Stimulated activated CD8-positive, alpha-beta memory T cell treated with anti-CD3 and anti-CD28 coated beads, Interleukin-7, amount 100 ng/mL, for 48 hours (primary cell): Measurements from ENCODE around the gene PLA2G4C.
A peak's percentile ranks its signal among the peaks of the same experiment; 100 is the strongest.

Experiments
- DNase-seq, 2 donors: peaks; one replicate each; pipeline ENCODE4 v3.0.0-alpha.2; 2020; ENCODE audit warnings: low read depth in 1 of 2; ENCODE audit errors: extremely low read depth in 1 of 2

The PLA2G4C gene, protein sequence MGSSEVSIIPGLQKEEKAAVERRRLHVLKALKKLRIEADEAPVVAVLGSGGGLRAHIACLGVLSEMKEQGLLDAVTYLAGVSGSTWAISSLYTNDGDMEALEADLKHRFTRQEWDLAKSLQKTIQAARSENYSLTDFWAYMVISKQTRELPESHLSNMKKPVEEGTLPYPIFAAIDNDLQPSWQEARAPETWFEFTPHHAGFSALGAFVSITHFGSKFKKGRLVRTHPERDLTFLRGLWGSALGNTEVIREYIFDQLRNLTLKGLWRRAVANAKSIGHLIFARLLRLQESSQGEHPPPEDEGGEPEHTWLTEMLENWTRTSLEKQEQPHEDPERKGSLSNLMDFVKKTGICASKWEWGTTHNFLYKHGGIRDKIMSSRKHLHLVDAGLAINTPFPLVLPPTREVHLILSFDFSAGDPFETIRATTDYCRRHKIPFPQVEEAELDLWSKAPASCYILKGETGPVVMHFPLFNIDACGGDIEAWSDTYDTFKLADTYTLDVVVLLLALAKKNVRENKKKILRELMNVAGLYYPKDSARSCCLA

DNA sequence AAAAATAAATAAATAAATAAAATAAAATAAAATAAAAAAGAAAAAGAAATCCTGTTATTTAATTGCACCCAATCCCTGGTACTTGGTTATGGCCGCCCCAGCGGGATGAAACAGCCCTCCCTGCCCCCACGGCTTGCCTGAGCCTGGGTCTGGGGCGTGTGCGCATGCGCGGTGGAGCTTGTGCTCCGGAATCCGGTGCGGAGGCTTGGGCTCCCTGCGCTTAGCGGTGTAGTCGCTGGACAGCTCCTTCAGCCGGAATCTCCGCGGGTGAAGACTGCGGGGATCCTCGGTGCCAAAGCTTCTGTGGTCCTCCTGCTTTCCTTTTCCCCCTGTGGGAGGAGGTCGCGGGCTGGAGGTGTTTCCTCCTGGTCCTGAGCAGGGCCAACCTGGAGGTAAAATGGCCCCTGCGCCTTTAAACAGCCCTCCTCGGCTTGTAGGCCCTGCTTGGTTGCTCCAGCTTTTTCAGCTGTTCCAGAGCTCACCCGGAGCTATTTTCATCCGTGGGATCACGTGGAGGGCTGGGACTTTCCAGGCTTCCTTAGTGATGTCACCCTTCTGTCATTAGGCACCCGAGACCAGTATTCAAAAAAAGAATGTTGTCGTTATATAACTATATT lies at the start of gene PLA2G4C:
Gene PLA2G4C, minus strand, starts transcription at position 468 of the 617 bp plus-strand sequence. CDS start 4,288 bp downstream, outside the sequence.
- DNase-seq = peak; percentile 54 to 79

DNA sequence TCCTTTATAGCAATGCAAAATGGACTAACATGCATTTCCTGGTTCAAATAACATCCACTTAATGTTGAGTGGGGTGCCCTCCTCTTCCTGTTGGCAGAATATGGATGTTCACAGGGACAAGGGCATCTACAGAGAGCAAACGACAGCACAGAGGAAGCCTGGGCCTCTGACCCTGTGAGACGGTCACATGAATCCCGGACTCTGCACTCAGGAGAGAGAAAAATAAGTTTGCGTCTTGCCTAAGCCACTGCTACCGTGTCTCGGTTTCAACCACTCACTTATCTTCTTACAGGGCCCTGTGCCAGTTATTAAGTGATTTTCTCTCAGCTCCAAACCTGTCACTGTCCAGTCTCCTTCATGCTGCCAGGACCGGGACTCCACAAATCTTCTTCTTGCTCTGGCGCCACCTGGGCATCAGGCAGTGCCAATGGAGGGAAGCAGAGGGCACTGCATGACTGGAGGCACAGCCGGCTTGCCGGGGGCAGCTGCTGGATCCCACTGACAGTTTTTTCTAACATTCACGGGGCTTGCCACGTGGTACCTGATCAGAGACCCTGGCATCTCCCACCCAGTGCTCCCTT lies 47.7 kb upstream of the PLA2G4C start:
- DNase-seq = no peak

DNA sequence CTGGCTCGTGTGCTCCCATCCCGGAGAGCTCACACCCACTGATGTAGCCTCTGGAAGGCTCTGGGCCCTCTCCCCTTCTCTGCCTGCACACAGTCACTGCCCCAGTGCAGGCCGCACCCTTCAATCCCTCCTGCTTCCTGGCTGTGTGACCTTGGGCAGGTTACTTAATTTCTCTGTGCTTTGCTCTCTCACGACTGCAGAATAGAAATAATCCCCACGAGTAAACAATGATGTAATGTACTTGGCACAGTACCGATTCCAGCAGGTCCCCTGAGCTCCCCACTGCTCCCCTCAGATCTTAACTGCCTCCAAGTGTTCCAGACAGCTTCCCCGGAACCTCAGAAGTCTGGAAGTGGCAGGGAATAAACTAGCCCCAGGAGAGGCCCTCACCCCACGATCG lies 43.4 kb upstream of the PLA2G4C start:
- no peak for DNase-seq

DNA sequence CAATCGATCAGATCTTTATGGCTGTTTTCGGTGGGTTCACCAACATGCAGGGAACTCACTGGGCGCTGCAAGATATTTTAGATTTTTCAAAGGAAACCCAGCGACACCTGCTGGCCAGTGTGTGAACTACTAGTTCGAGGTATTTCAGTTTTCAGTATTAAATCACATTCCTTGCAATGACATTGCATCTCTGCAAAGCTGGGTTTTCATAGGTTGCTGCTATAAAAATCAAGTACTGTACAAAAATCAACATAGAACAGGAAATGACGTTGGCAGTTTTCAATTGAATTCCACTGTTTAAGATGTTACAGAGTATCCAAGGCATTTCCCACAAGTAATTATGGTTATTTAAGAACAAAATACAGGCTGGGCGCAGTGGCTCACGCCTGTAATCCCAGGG lies 41.9 kb upstream of the PLA2G4C start:
- DNase-seq = peak; percentile 14 to 24

DNA sequence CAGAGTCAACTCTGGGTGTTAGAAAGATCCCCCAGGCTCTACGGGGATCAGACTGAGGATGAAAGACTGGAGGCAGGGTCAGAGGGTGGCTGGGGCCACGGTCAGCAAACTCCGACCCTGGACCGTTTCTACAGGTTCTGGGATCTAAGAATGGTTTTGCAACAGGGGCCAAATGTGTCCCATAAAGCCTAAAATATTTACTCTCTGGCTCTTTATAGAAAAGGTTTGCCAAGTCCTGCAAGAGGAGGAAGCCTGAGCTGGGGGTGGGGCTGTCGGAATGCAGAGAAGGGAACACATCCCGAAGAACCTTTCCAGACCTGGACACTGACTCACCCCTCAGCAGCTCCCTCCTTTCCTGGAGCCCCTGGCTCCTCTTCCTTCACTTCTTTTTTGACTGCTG lies 38.8 kb upstream of the PLA2G4C start:
- DNase-seq = no peak

DNA sequence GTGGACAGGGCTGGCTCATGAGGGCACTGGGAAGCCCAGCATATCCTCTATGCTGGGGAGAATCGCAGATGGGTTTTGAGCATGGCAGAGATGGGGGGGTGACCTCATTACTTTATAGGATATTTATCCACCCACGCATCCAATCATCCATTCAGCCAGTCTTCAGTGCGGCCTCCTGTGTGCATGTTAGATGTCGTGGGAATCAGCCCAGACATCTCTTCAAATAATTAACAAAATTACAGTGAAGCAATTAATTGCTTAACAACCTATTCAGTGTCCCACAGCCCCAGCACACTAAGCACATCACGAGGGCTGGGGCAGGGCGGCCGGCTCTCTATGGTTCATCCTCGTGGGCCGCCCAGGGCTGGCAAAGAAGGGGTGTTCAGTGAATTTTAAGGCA lies 38.0 kb upstream of the PLA2G4C start:
- DNase-seq = no peak

DNA sequence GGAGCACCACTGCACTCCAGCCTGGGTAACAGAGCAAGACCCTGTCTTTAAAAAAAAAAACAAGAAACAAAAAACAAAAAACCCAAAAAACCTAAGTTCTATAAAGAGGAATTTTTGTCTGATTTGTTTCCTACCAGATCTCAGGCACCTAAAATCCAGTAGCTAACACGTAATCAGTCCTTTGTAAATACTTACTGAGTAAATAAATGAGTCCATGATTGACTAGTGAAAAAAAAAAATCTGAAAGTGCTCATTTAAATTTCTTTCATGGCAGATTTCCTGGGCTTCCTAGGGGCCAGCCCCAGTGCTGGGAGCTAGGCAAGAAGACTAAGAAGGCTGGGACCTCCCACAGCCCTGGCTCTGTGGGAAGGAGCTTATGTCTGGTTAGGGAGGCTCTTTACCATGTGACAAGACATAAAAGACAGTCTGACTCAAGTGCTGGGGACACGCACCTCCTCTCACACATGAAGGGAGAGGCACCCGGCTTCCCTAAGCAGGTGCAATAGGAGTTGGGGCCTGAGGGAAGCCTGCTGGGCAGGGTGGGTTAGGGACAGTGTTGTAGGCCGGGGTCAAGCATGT lies 37.1 kb upstream of the PLA2G4C start:
- DNase-seq = no peak

DNA sequence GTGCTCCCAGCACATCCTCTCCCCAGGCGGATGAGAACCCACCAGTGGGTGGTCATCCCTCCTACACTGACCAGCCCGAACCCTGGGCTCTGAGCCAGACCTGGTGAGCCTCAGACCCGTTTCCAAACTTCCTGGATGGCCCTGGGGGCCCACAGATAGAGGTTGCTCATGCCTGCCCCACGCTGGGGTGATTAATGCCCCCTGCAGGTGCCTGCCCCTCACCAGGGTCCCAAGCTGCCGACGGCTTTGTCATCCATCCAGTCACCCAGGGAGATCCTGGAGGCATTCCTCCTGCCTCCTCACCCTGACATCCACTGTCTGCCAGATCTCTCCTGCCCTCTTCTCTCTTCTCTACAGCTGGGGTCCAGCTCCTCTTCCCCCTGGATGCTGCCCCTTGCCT lies 28.4 kb upstream of the PLA2G4C start:
- no peak for DNase-seq

DNA sequence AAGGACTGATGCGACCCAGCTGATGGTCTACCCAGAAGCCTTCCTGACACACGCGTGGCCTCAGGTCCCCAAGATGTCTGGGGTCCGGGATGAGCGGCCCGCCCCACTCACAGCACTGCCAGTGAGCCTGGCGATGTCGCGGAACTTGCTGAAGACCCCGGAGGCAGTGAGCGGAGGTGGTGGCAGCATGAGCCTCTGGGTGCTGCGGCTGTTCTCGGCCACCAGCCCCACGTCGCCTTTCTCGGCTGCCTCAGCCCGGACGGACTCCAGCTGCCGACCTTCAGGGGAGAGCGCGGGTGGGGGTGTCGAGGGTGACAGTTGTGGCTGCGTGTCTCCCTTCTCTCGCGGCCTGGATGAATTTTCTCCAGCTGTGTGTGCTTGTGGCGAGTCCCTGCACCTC lies 26.8 kb upstream of the PLA2G4C start:
- DNase-seq = no peak

DNA sequence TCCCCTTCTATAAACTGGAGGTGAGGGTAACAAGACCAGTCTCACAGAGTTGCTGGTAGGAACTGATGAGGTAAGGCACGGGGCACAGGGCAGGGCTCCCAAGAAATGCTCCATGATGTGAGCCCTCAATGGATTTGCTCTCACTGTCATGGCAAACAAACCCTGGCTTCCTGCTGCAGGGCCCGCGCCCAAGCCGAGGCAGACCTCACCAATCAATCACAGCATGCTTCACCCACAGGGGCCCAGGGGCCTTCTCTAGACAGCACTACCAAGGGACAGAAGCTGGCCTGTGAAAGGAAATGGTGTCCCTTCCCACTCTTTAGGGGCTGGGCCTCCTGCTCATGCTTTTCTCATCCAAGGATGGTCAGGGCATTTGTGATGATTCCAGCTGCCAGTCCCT lies 25.9 kb upstream of the PLA2G4C start:
- no peak for DNase-seq

DNA sequence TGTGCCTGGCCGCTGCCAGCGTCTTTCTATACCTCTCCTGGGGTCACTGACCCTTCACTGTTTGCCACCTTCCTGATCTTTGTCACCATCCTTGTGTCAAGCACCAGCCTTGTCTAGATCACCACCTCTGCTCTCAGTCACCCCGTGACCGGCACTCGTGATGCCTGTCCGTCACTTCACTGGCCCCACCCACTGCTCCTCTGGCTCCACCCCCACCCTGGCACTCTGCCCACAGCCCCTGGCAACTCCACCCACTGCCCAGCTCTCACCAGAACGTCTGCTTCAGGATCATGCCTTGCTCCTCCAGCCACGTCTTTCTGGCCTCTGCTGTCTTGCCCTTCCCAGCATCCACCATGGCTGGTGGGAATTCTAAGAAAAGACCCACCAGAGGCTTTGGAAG lies 24.8 kb upstream of the PLA2G4C start:
- peak in 1 of 2 donors; percentile 9 for DNase-seq

DNA sequence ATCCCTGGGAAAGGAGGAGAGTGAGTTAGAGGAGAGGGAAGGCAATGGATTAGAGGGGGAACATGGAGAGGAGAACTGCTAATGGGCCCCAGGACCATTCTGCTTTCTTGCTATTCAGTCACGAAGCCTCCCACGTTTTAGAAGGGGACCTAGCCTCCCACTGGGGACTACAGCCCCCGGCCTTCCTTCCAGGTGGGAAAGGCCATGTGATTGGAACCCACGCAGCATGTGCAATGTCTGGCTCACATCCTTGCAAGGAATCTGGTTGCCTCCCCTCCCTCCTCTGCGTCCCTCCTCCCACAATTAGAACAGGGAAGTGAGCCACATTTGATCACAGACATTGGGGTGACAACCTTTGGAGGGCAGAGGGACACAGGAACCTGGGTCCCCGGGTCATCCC lies 22.5 kb upstream of the PLA2G4C start:
- DNase-seq = no peak

DNA sequence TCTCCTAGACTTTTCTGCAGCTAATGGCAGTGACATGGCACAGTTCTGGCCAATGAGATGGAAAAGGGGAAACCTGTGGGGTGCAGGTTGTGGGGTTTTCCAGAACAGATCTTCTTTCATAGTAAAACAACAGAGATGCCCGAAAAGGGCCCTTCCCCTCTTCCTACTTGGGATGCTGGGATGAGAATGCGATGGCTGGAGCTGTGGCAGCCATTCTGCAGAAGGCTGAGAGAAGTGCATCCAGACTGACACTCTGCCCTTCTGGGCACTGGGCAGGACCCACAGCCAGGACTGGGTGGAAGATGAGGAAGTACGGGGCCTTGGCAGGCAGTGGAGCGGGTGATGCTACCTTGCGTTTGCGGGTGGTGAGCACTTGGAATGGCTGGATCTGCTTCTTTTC lies 16.9 kb upstream of the PLA2G4C start:
- no peak for DNase-seq

DNA sequence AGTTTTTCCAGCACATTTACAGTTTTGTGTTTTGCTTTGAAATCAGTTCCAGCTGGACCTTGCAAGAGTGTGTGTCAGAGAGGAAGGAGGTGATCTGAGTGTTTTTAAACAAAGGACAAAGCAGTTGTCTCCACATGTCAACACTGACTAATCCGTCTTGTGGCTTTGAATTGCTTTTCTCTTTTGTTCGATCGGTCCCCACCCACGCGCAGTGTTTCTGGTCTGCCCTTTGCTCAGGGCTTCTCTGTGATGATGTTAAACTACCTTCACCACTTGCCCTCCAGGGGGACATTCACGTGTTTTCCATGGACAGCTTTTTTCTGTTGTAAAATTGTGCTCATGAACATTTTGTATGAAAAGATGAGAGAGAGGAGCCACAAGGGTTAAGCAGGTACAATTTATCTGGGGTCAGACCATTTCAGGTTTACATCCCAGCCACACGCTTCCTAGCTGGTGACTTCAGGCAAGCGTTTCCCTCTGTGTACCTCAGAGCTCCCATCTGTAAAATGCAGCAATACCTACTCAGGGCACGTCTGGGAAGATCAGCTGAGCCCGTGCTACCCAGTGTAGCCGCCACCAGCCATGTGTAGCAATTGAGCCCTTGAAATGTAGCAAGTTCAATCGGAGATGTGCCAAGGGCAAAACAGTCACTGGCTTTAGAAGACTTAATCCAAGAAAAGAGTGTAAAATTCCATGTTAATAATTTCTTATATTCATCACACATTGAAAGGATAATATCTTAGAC lies 13.5 kb upstream of the PLA2G4C start:
- peak in 1 of 2 donors; percentile 58 for DNase-seq

DNA sequence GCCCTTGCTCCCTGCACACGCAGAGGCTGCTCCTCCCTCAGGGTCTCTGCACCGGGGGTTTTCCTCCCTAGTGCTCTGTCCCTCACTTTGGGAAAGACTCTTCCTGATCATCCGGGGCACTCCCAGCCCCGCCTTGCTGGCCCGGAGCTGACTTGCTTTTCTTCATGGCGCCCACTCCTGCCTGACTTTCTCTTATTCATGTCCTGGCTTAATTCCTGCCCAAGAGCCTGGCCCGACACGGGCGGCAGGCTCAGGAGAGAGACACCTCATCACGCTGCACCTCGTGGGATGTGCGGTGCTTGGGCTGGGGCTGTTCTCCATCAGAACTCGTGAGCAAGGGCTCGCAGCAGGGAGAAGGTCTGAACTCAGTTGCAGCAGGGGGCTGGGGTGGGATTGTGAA lies 11.8 kb upstream of the PLA2G4C start:
- no peak for DNase-seq

DNA sequence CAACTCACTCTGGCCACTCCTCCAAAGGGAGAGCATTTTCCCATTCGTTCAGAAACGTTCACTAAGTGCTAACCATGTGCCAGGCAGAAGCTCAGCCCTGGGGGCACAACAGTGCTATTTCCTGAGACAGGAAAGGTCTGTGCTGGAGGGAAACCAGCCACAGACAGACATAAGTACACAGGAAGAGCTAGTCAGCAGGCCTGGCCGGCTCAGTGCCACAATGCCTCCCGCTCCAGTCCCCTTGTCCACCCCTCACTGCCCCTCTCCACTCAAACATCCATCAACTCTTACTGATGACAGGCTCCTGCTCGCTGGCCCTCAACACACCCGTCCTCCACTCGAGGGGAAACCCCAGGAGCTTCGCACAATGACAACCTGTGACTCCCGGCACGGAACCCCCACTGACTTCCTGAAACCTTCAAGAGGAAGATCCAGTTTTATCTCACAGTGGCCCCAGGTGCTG lies 11.3 kb upstream of the PLA2G4C start:
- no peak for DNase-seq

DNA sequence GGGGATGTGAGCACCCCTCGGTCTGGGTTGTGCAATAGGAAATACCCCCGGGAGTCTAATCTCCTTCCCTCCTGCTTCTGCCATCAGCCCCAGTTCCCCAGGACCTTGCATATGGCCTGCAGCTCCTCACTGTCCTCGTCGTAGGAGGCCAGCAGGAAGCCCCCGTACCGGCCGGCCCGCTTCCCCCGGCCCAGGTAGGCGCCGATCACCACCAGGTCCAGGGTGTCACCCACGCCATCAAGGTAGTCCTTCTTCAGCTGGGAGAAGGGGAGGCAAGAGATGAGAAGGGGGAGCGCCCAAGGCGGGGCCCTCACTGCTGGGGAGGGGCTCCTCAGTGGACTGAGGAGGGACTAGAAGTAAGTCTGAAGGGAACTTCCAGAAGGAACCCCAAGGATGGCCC lies 10.4 kb upstream of the PLA2G4C start:
- DNase-seq = no peak

DNA sequence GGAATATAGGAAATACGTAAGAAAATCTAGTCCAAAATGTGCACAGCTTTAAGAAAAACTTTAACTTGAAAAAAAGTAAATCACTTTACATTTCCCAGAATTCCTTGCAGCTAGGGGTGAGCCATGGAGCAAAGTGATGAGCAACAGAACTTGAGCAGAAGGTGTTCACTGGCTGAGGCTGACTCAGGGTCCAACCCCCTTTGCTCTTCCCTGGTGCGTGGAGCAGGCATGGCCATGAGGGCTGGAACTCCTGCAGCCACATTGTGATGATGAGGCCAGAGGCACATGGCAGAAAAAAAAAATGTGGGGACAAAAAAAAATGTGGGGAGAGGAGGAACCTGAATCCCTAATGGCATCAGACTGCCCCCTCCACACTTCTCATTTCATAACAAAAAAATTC lies 9.9 kb upstream of the PLA2G4C start:
- DNase-seq = no peak

DNA sequence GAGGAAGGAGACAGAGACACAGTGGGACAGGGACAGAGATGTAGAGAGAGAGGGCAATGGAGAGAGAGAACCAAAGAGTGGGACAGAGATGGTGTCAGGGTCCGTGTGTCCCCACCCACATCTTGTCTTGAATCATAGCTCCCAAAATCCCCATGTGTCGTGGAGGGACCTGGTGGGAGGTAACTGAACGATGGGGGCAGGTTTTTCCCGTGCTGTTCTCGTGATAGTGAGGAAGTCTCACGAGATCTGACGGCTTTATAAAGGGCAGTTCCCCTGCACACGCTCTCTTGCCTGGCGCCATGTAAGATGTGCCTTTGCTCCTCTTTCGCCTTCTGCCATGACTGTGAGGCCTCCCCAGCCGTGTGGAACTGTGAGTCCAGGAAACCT lies 7.5 kb upstream of the PLA2G4C start:
- DNase-seq = no peak

DNA sequence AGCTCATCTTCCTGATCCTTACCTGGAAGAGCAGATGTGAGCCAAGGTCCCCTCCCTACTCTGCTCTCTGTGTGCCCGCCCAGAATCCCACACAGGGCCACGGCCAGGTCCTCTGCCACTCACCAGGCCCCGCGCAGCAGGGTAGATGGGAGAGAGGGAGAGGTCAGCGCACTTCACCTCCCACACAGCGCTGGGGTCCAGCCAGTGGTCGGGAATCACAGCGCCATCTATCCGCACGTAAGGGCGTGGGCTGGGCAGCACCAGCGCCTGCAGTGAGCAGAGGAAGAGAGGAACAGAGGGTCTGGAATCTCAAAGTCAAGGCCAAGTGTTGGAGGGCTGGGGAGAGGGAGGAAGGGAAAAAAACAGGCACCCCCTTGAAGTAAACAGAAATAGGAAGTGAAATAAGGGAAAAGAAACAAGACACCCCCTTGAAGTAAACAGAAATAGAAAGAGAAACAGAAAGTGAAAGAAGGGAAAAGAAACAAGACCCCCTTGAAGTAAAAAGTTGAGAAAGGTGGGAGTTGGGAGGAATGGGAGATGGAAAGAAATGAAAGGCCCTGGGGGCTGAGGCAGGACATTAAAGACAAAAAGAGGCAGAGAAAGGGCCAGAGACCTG lies 7.0 kb upstream of the PLA2G4C start:
- DNase-seq = no peak
